Spleen (tissue), 7 donors: ENCODE results near the gene TSHR.

ENCODE experiments used
- POLR2AphosphoS5 ChIP-seq, 3 donors: sonication (generic); formaldehyde crosslinking; IDR thresholded peaks; one replicate each; pipeline ENCODE4 v1.5.1; 2017; ENCODE audit warnings: antibody characterized with exemption in 3 of 3
- TF ChIP-seq, protein P1 (sequence below), 11 experiments: fragments of 200-600 bp in 7 of 11; fragments of 450-650 bp in 4 of 11; sonication (generic) in 4 of 11; IDR thresholded peaks in 8 of 11; conservative IDR thresholded peaks in 3 of 11; 1 replicate in 7 of 11; 2 replicates in 4 of 11; pipeline versions ENCODE4 v1.4.0 to v1.8.0; 2016 to 2021; ENCODE audit warnings: antibody characterized with exemption in 11 of 11, inconsistent platforms in 4 of 11, mild to moderate bottlenecking in 1 of 11
- donor health status: DM: no; HTN: no; CAD: no; lungs with moderate emphysema.
- donor health status: DM: no; HTN: no; CAD: no.
- donor health status: DM: no; HTN: no; CAD: no.

DNA sequence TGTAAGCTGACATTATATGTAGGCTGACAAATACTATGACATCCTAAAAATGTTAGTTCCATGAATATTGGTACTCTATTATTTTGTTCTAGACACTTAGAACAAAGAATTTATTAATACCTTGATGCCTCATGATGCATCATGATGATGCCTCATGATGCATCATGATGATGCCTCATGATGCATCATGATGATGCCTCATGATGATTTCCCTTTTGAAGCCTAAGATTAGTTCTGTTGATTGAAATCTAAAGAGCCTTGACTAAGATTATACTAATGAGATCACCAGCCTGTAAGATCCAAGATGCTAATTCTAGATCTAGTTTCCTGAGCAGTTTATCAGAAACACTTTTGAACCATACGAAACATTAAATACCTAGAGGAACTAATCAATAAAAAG is 9.2 kb upstream of the TSHR start:
- TF ChIP-seq POLR2AphosphoS5 (IDR thresholded peaks at IDR 0.05), result no peak
- TF ChIP-seq, protein P1, sequence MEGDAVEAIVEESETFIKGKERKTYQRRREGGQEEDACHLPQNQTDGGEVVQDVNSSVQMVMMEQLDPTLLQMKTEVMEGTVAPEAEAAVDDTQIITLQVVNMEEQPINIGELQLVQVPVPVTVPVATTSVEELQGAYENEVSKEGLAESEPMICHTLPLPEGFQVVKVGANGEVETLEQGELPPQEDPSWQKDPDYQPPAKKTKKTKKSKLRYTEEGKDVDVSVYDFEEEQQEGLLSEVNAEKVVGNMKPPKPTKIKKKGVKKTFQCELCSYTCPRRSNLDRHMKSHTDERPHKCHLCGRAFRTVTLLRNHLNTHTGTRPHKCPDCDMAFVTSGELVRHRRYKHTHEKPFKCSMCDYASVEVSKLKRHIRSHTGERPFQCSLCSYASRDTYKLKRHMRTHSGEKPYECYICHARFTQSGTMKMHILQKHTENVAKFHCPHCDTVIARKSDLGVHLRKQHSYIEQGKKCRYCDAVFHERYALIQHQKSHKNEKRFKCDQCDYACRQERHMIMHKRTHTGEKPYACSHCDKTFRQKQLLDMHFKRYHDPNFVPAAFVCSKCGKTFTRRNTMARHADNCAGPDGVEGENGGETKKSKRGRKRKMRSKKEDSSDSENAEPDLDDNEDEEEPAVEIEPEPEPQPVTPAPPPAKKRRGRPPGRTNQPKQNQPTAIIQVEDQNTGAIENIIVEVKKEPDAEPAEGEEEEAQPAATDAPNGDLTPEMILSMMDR (IDR thresholded peaks at IDR 0.05 in 8 of 11, conservative IDR thresholded peaks at IDR 0.05 in 3 of 11), result no peak
